Testis (tissue), 2 donors: Measurements from ENCODE around the gene ALOX15.
"Not testable (repeated sequence)": the region's sequence is repeated elsewhere in the genome, so short reads cannot be mapped to it uniquely, and the experiment has no call there.

Experiments
- POLR2A ChIP-seq: fragments of 450-650 bp; IDR thresholded peaks from one replicate; pipeline ENCODE4 v1.6.1; 2017; ENCODE audit warnings: antibody characterized with exemption, mild to moderate bottlenecking, moderate library complexity
- TF ChIP-seq, protein P1 (sequence below), 3 experiments: fragments of 450-650 bp in 2 of 3; fragments of 200-600 bp in 1 of 3; sonication (generic) in 1 of 3; IDR thresholded peaks; one replicate each; pipeline ENCODE4 v1.5.1; 2016 to 2019; ENCODE audit warnings: antibody characterized with exemption in 3 of 3, mild to moderate bottlenecking in 2 of 3, moderate library complexity in 1 of 3

DNA sequence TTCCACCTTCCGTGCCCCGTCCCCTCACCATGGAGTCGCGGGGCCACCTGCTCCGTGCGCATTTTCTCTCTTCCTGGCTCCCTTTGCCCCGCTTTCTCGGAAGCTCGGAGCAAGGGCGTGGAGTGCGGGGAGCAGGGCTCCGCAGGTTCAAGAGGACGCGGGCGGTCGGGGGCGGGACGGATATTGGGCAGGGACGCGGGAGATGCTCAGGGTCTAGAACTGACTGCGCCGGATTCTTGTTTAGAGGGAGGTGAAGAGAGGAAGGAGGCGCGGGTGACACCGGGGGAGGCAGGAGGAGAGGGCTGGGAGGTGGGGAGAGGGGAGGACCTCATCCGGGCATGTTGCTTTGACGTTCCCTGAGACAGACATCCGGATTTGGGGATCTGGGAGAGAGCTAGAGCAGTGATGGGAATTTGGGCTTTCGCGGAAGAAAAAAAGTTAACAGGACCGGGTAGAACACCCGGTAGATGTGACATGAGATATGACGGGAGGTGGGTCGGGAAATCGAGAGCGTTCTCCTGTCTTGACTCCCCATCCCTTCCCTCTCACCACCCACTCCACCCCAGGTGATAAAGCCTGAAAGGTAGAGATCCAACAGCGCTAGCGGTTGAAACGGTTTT, 799 bp downstream of the ALOX15 start:
- TF ChIP-seq, protein P1, sequence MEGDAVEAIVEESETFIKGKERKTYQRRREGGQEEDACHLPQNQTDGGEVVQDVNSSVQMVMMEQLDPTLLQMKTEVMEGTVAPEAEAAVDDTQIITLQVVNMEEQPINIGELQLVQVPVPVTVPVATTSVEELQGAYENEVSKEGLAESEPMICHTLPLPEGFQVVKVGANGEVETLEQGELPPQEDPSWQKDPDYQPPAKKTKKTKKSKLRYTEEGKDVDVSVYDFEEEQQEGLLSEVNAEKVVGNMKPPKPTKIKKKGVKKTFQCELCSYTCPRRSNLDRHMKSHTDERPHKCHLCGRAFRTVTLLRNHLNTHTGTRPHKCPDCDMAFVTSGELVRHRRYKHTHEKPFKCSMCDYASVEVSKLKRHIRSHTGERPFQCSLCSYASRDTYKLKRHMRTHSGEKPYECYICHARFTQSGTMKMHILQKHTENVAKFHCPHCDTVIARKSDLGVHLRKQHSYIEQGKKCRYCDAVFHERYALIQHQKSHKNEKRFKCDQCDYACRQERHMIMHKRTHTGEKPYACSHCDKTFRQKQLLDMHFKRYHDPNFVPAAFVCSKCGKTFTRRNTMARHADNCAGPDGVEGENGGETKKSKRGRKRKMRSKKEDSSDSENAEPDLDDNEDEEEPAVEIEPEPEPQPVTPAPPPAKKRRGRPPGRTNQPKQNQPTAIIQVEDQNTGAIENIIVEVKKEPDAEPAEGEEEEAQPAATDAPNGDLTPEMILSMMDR (IDR thresholded peaks at IDR 0.05) = not testable (repeated sequence)
- not testable (repeated sequence) for TF ChIP-seq POLR2A
